ENCODE data around the gene MEIS2.

MEIS2 gene

DNA sequence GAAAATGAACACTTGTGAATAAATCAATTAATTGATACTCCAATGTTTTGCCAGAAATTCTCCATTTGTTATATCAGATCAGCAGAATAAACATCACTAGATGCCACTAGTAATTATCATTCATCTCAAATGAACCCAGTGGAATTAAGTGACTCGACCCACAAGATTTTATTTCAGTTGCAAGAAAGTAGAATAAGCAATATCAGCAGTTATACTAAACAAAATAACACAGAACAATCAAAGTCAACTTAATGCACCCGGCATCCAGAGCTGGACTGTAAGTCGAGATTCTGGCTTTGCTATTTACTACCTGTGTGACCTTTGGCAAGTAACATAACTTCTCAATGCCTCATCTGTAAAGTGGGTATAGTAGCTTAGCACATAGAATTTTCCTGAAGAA, 256.5 kb downstream of the MEIS2 start:
- TF ChIP-seq EZH2phosphoT487 (IDR thresholded peaks at IDR 0.05; ENCODE audit: borderline replicate concordance): no peak
- TF ChIP-seq, protein P1, sequence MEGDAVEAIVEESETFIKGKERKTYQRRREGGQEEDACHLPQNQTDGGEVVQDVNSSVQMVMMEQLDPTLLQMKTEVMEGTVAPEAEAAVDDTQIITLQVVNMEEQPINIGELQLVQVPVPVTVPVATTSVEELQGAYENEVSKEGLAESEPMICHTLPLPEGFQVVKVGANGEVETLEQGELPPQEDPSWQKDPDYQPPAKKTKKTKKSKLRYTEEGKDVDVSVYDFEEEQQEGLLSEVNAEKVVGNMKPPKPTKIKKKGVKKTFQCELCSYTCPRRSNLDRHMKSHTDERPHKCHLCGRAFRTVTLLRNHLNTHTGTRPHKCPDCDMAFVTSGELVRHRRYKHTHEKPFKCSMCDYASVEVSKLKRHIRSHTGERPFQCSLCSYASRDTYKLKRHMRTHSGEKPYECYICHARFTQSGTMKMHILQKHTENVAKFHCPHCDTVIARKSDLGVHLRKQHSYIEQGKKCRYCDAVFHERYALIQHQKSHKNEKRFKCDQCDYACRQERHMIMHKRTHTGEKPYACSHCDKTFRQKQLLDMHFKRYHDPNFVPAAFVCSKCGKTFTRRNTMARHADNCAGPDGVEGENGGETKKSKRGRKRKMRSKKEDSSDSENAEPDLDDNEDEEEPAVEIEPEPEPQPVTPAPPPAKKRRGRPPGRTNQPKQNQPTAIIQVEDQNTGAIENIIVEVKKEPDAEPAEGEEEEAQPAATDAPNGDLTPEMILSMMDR (conservative IDR thresholded peaks at IDR 0.05; ENCODE audit: low read length): no peak
- H3K79me2 ChIP-seq (ENCODE audit: insufficient read depth, low read length): no peaks in the 10 kb centered on the region
- H3K9me3 ChIP-seq (ENCODE audit: insufficient read depth, low read depth, low read length): no peaks in the 10 kb centered on the region
- H3F3A ChIP-seq (ENCODE audit: low read depth): no peaks in the 10 kb centered on the region
- H3K4me3 ChIP-seq (ENCODE audit: low read length, poor library complexity, severe bottlenecking): no peak overlapping the region
- H2AFZ ChIP-seq (ENCODE audit: low read length): no peak overlapping the region
- no peaks in the 10 kb centered on the region for H3K36me3 ChIP-seq (ENCODE audit: insufficient read depth, low read length)
- H3K9ac ChIP-seq (ENCODE audit: low read depth, low read length, poor library complexity, severe bottlenecking): no peak overlapping the region
- no peak overlapping the region for H3K4me2 ChIP-seq (ENCODE audit: low read depth, low read length, poor library complexity, severe bottlenecking)
- no peaks in the 10 kb centered on the region for H4K20me1 ChIP-seq (ENCODE audit: insufficient read depth, low read length, poor library complexity, severe bottlenecking)
- H3K27me3 ChIP-seq (ENCODE audit: insufficient read depth, low read length, poor library complexity, severe bottlenecking): no peaks in the 10 kb centered on the region
- no peaks in the 10 kb centered on the region for H3K9me2 ChIP-seq (replicated peaks; ENCODE audit: low read depth, low read length)
- no peaks in the 10 kb centered on the region for H3K4me1 ChIP-seq (ENCODE audit: insufficient read depth, low read length, poor library complexity, severe bottlenecking)

DNA sequence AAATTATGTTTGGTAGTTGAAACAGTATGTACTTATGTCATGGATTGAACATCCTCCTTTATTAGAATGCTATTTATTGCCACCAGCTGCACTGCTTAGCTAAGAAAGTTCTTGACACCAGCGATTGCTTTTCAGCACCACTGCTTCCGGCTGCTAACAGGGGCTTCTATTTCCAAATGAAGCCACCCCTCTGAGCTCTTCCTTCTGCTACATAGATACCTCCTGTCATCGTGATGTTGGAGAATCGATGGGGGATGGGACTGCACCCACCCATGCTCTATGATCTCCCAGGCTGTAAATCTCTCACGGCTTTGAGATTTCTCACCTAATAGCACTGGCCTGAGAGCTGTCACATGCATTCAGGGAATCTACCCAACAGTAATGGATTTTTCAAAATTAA, 259.2 kb downstream of the MEIS2 start:
- H3K4me3 ChIP-seq (ENCODE audit: low read length, poor library complexity, severe bottlenecking): no peak overlapping the region
- TF ChIP-seq EZH2phosphoT487 (IDR thresholded peaks at IDR 0.05; ENCODE audit: borderline replicate concordance): no peak
- TF ChIP-seq, protein P1 (conservative IDR thresholded peaks at IDR 0.05; ENCODE audit: low read length): no peak
- no peaks in the 10 kb centered on the region for H3K27me3 ChIP-seq (ENCODE audit: insufficient read depth, low read length, poor library complexity, severe bottlenecking)

More for the DNA sequence above, 259.2 kb downstream of the MEIS2 start:
- Histone ChIP-seq H3K4me2 (ENCODE audit: low read depth, low read length, poor library complexity, severe bottlenecking) (no peak overlapping the region), H3K79me2 (ENCODE audit: insufficient read depth, low read length) (no peaks in the 10 kb centered on the region), H4K20me1 (ENCODE audit: insufficient read depth, low read length, poor library complexity, severe bottlenecking) (no peaks in the 10 kb centered on the region), H3K9me3 (ENCODE audit: insufficient read depth, low read depth, low read length) (no peaks in the 10 kb centered on the region), H3K36me3 (ENCODE audit: insufficient read depth, low read length) (no peaks in the 10 kb centered on the region), H2AFZ (ENCODE audit: low read length) (no peak overlapping the region), H3K9me2 (replicated peaks; ENCODE audit: low read depth, low read length) (no peaks in the 10 kb centered on the region), H3K4me1 (ENCODE audit: insufficient read depth, low read length, poor library complexity, severe bottlenecking) (no peaks in the 10 kb centered on the region), H3F3A (ENCODE audit: low read depth) (no peaks in the 10 kb centered on the region), H3K9ac (ENCODE audit: low read depth, low read length, poor library complexity, severe bottlenecking) (no peak overlapping the region)
